NCI-H226 (cell line): ENCODE data around the gene KAT6B.
A peak's percentile ranks its signal among the peaks of the same experiment; 100 is the strongest.

Source experiments
- DNase-seq: peaks from one replicate; pipeline ENCODE4 v3.0.0-alpha.2; 2015

Gene KAT6B

GRCh38 chr10:74824184-74824899 is 2.1 kb upstream of the KAT6B start:
- no peak for DNase-seq

- DNase-seq: no peak
These were observed 1.5 kb upstream of the KAT6B start for GRCh38 chr10:74824900-74825370.

- DNase-seq: no peak
These were observed 844 bp upstream of the KAT6B start for GRCh38 chr10:74825371-74826141.

- no peak for DNase-seq
These were observed 643 bp downstream of the KAT6B start for GRCh38 chr10:74827045-74827441.

GRCh38 chr10:74827694-74828093 is 1.3 kb downstream of the KAT6B start:
- DNase-seq: no peak

- no peak for DNase-seq
These were observed 2.5 kb downstream of the KAT6B start for GRCh38 chr10:74828946-74829345.

- no peak for DNase-seq
These were observed 5.2 kb downstream of the KAT6B start for GRCh38 chr10:74831518-74832120.

- no peak for DNase-seq
These were observed 9.6 kb downstream of the KAT6B start for GRCh38 chr10:74835963-74836362.

- no peak for DNase-seq
These were observed 10.5 kb downstream of the KAT6B start for GRCh38 chr10:74836877-74837276.

- DNase-seq: no peak
These were observed 11.3 kb downstream of the KAT6B start for GRCh38 chr10:74837743-74838142.

GRCh38 chr10:74839708-74840107 is 13.3 kb downstream of the KAT6B start:
- DNase-seq: no peak

GRCh38 chr10:74841265-74841973 is 15.0 kb downstream of the KAT6B start:
- peak; percentile 20 for DNase-seq

GRCh38 chr10:74842301-74842954 is 16.0 kb downstream of the KAT6B start:
- no peak for DNase-seq

- no peak for DNase-seq
These were observed 20.6 kb downstream of the KAT6B start for GRCh38 chr10:74846958-74847357.

GRCh38 chr10:74851831-74852230 is 25.4 kb downstream of the KAT6B start:
- no peak for DNase-seq

GRCh38 chr10:74852381-74852780 is 26.0 kb downstream of the KAT6B start:
- DNase-seq: no peak

GRCh38 chr10:74854610-74855009 is 28.2 kb downstream of the KAT6B start:
- DNase-seq: no peak

- no peak for DNase-seq
These were observed 28.6 kb downstream of the KAT6B start for GRCh38 chr10:74855027-74855426.

GRCh38 chr10:74855439-74855838 is 29.0 kb downstream of the KAT6B start:
- no peak for DNase-seq

GRCh38 chr10:74856940-74857339 is 30.5 kb downstream of the KAT6B start:
- no peak for DNase-seq

- no peak for DNase-seq
These were observed 31.2 kb downstream of the KAT6B start for GRCh38 chr10:74857586-74857985.

- no peak for DNase-seq
These were observed 33.1 kb downstream of the KAT6B start for GRCh38 chr10:74859546-74859945.

GRCh38 chr10:74862625-74863024 is 36.2 kb downstream of the KAT6B start:
- no peak for DNase-seq
